SK-N-SH (cell line): ENCODE data around the gene KCTD12. TPM values are rescaled to one million over a fixed set of nuclear protein-coding genes. Genes with fewer than 3 reads are reported as not detected.

Experiments
- CTCF ChIA-PET: fragments of 300-600, 350-600 bp; formaldehyde crosslinking; extraction: SDS; loops from one replicate; lab custom pipeline; 2021; lab: Yijun Ruan, JAX
- POLR2A ChIA-PET: fragments of 350-600 bp; sonication (Branson Sonifier 250); formaldehyde crosslinking; extraction: SDS; loops from one replicate; lab custom pipeline; 2020; ENCODE audit warnings: antibody characterized with exemption, inconsistent platforms; lab: Yijun Ruan, JAX
- DNase-seq: peaks from one replicate; pipeline ENCODE4 v3.0.0; 2012
- H2AFZ ChIP-seq: fragments of 200-600 bp; sonication (generic); 2 replicates; pipeline ENCODE4 v1.8.1; 2016; ENCODE audit warnings: antibody characterized with exemption, mild to moderate bottlenecking, low read depth
- H3F3A ChIP-seq: fragments of 200-600 bp; sonication (generic); replicated peaks from 2 replicates; pipeline ENCODE3; 2016; ENCODE audit warnings: antibody characterized with exemption, mild to moderate bottlenecking; ENCODE audit not compliant: insufficient read depth
- H3K27ac ChIP-seq, 2 experiments: fragments of 200-500 bp in 1 of 2; fragments of 200-600 bp in 1 of 2; sonication (Bioruptor generic) in 1 of 2; sonication (generic), shearing (Covaris generic) in 1 of 2; 2 replicates each; pipeline versions ENCODE4 v1.5.1 to v1.6.1; 2014 to 2016; ENCODE audit warnings: low read depth in 2 of 2, inconsistent platforms in 1 of 2, low read length in 1 of 2, mild to moderate bottlenecking in 1 of 2, mixed read lengths in 1 of 2
- H3K27me3 ChIP-seq: fragments of 200-600 bp; sonication (generic), shearing (Covaris generic); 2 replicates; pipeline ENCODE4 v1.6.1; 2016; ENCODE audit warnings: mixed run types; ENCODE audit not compliant: insufficient read depth
- H3K36me3 ChIP-seq, 2 experiments: fragments of 200-500 bp in 1 of 2; fragments of 200-600 bp in 1 of 2; sonication (Bioruptor generic) in 1 of 2; sonication (generic) in 1 of 2; replicated peaks in 1 of 2; 2 replicates each; pipeline versions ENCODE3 to v1.5.1; 2014 to 2016; ENCODE audit warnings: low read length in 1 of 2, mild to moderate bottlenecking in 1 of 2; ENCODE audit not compliant: insufficient read depth in 2 of 2, control insufficient read depth in 1 of 2
- H3K4me1 ChIP-seq, 2 experiments: fragments of 200-500 bp in 1 of 2; fragments of 200-600 bp in 1 of 2; sonication (Bioruptor generic) in 1 of 2; sonication (generic), shearing (Covaris generic) in 1 of 2; 2 replicates each; pipeline versions ENCODE4 v1.5.1 to v1.6.1; 2014 to 2016; ENCODE audit warnings: low read depth in 1 of 2, low read length in 1 of 2, mixed run types in 1 of 2; ENCODE audit not compliant: insufficient read depth in 2 of 2, control insufficient read depth in 1 of 2
- H3K4me2 ChIP-seq: fragments of 200-600 bp; sonication (generic), shearing (Covaris generic); 2 replicates; pipeline ENCODE4 v1.6.1; 2017; ENCODE audit warnings: mixed run types
- H3K4me3 ChIP-seq, 2 experiments: fragments of 200-500 bp in 1 of 2; fragments of 200-600 bp in 1 of 2; sonication (Bioruptor generic) in 1 of 2; sonication (generic), shearing (Covaris generic) in 1 of 2; 2 replicates each; pipeline versions ENCODE4 v1.5.1 to v1.8.1; 2014 to 2016; ENCODE audit warnings: low read depth in 2 of 2, inconsistent platforms in 1 of 2, low read length in 1 of 2, mild to moderate bottlenecking in 1 of 2, mixed read lengths in 1 of 2, moderate library complexity in 1 of 2
- H3K79me2 ChIP-seq: fragments of 200-600 bp; sonication (generic); 2 replicates; pipeline ENCODE4 v1.8.1; 2017; ENCODE audit warnings: mild to moderate bottlenecking; ENCODE audit not compliant: insufficient read depth
- H3K9ac ChIP-seq: fragments of 200-600 bp; sonication (generic); 2 replicates; pipeline ENCODE4 v1.6.1; 2017; ENCODE audit warnings: mixed run types
- H3K9me2 ChIP-seq: fragments of 200-600 bp; sonication (generic); 2 replicates; pipeline ENCODE4 v1.6.1; 2017; ENCODE audit warnings: mixed run types
- H3K9me3 ChIP-seq: fragments of 200-600 bp; sonication (generic); 2 replicates; pipeline ENCODE4 v1.6.1; 2017; ENCODE audit warnings: mixed run types, mild to moderate bottlenecking, moderate library complexity
- H4K20me1 ChIP-seq: fragments of 200-600 bp; sonication (generic); 2 replicates; pipeline ENCODE4 v1.6.1; 2017; ENCODE audit warnings: mild to moderate bottlenecking, mixed run types; ENCODE audit not compliant: insufficient read depth
- CHD2 ChIP-seq: fragments of 150-350 bp; IDR thresholded peaks from 2 replicates; pipeline ENCODE4 v1.6.1; 2018; ENCODE audit warnings: low read length; ENCODE audit not compliant: partially characterized antibody
- CTCF ChIP-seq: fragments of 200-600 bp; sonication (generic); IDR thresholded peaks from 2 replicates; pipeline ENCODE4 v1.6.1; 2017; ENCODE audit warnings: antibody characterized with exemption, mild to moderate bottlenecking, moderate library complexity
- ELF1 ChIP-seq: IDR thresholded peaks from 2 replicates; pipeline ENCODE4 v1.4.0; 2012
- EP300 ChIP-seq, 2 experiments: IDR thresholded peaks; 2 replicates each; pipeline versions ENCODE4 v1.4.0 to v1.6.1; 2012; ENCODE audit warnings: borderline replicate concordance in 1 of 2, low read depth in 1 of 2, low read length in 1 of 2
- FOXJ3 ChIP-seq: sonication (generic); formaldehyde crosslinking; IDR thresholded peaks from 2 replicates; pipeline ENCODE4 v1.5.1; 2020; ENCODE audit warnings: mild to moderate bottlenecking, missing genetic modification reagents
- FOXM1 ChIP-seq: IDR thresholded peaks from 2 replicates; pipeline ENCODE4 v1.4.0; 2012; ENCODE audit warnings: low read depth, mild to moderate bottlenecking
- IRF3 ChIP-seq: fragments of 150-350 bp; IDR thresholded peaks from 2 replicates; pipeline ENCODE4 v1.6.1; 2016; ENCODE audit warnings: mild to moderate bottlenecking, low read depth, low read length
- JUND ChIP-seq: IDR thresholded peaks from 2 replicates; pipeline ENCODE4 v1.4.0; 2012
- MAX ChIP-seq: IDR thresholded peaks from 2 replicates; pipeline ENCODE4 v1.4.0; 2012; ENCODE audit warnings: low read depth
- MXI1 ChIP-seq: IDR thresholded peaks from 2 replicates; pipeline ENCODE4 v1.6.1; 2012; ENCODE audit warnings: mild to moderate bottlenecking, low read depth, low read length, improper control_type of control experiment
- NFIC ChIP-seq: IDR thresholded peaks from 2 replicates; pipeline ENCODE4 v1.4.0; 2012; ENCODE audit warnings: borderline replicate concordance
- NRF1 ChIP-seq: IDR thresholded peaks from 2 replicates; pipeline ENCODE4 v1.6.1; 2012; ENCODE audit warnings: low read depth, mild to moderate bottlenecking, low read length
- RCOR1 ChIP-seq: fragments of 150-350 bp; IDR thresholded peaks from 2 replicates; pipeline ENCODE4 v1.6.1; 2017; ENCODE audit warnings: antibody characterized with exemption, low read length
- REST ChIP-seq: IDR thresholded peaks from 2 replicates; pipeline ENCODE4 v1.6.1; 2012; ENCODE audit warnings: mild to moderate bottlenecking, low read depth, low read length, moderate library complexity
- RXRA ChIP-seq: IDR thresholded peaks from 2 replicates; pipeline ENCODE4 v1.4.0; 2012; ENCODE audit warnings: low read depth, mild to moderate bottlenecking, borderline replicate concordance
- TCF12 ChIP-seq: IDR thresholded peaks from 2 replicates; pipeline ENCODE4 v1.4.0; 2012
- TEAD4 ChIP-seq: IDR thresholded peaks from 2 replicates; pipeline ENCODE4 v1.4.0; 2012; ENCODE audit warnings: mild to moderate bottlenecking, borderline replicate concordance; ENCODE audit not compliant: insufficient read depth
- USF1 ChIP-seq: IDR thresholded peaks from 2 replicates; pipeline ENCODE4 v1.4.0; 2012; ENCODE audit warnings: low read depth, borderline replicate concordance
- USF2 ChIP-seq: fragments of 150-350 bp; IDR thresholded peaks from 2 replicates; pipeline ENCODE4 v1.6.1; 2017; ENCODE audit warnings: antibody characterized with exemption, low read length, low read depth, borderline replicate concordance
- ZBTB33 ChIP-seq: IDR thresholded peaks from 2 replicates; pipeline ENCODE4 v1.4.0; 2012; ENCODE audit warnings: low read depth, borderline replicate concordance
- WGBS: methylation state at CpG from one replicate; pipeline ENCODE4 v1.1.6; 2017; ENCODE audit warnings: low lambda C conversion rate; 5-methylcytosine and 5-hydroxymethylcytosine counted together
- polyA plus RNA-seq, 3 experiments: library from polyadenylated mRNA; depleted of rRNA; stranded (reverse); fragments of >200 nt; gene quantifications; 2 replicates each; pipeline ENCODE4 v1.2.3, GENCODE V29; 2012

Gene KCTD12
- polyA plus RNA-seq, 1 of the 3 experiments (the other 2 are of a cell fraction) = 1.0 TPM

GRCh38 chr13:76927955-76928354, 41.8 kb upstream of the KCTD12 start:
- Histone ChIP-seq H3K4me1 (no peaks in the 10 kb centered on the region), H3K79me2 (no peaks in the 10 kb centered on the region), H4K20me1 (no peaks in the 10 kb centered on the region), H2AFZ (no peak overlapping the region), H3K36me3 (no peaks in the 10 kb centered on the region), H3K4me3 (no peak overlapping the region), H3K27ac (no peak overlapping the region), H3K9me2 (no peaks in the 10 kb centered on the region), H3F3A (no peaks in the 10 kb centered on the region), H3K4me2 (no peak overlapping the region), H3K9me3 (no peaks in the 10 kb centered on the region), H3K9ac (no peak overlapping the region), H3K27me3 (no peaks in the 10 kb centered on the region)
- CTCF ChIA-PET = no interaction called here
- 79% methylated on average over 5 of the region's 5 CpGs for WGBS
- POLR2A ChIA-PET = no interaction called here
- no peak for DNase-seq
- TF ChIP-seq TEAD4 = no peak
- no peak for TF ChIP-seq CTCF
- no peak for TF ChIP-seq MAX
- TF ChIP-seq NFIC = no peak
- no peak for TF ChIP-seq USF2
- TF ChIP-seq TCF12 = no peak
- TF ChIP-seq IRF3 = no peak
- TF ChIP-seq CHD2 = no peak
- TF ChIP-seq FOXJ3 (CRISPR knock-in tag) = no peak
- no peak for TF ChIP-seq RCOR1
- TF ChIP-seq ELF1 = no peak
- TF ChIP-seq REST = no peak
- no peak for TF ChIP-seq FOXM1
- TF ChIP-seq JUND = no peak
- TF ChIP-seq NRF1 = no peak
- TF ChIP-seq RXRA = no peak
- no peak for TF ChIP-seq EP300 (IDR thresholded peaks at IDR 0.05; ENCODE audit: borderline replicate concordance in 1 of 2, low read depth in 1 of 2, low read length in 1 of 2)
- TF ChIP-seq USF1 = no peak
- TF ChIP-seq MXI1 = no peak
- no peak for TF ChIP-seq ZBTB33
